HAP-1 (cell line): ENCODE results near the gene ALS2CL.
A peak's percentile ranks its signal among the peaks of the same experiment; 100 is the strongest.

Source experiments
- DNase-seq, 2 experiments: peaks; one replicate each; pipeline ENCODE4 v3.0.0-alpha.2; 2016 to 2020; ENCODE audit warnings: low spot score in 2 of 2
- H3K27me3 ChIP-seq: fragments of 250-450 bp; sonication (Bioruptor Pico); 2 replicates; pipeline ENCODE4 v1.5.1; 2020; ENCODE audit warnings: low read depth, mild to moderate bottlenecking, moderate library complexity
- H3K36me3 ChIP-seq: fragments of 250-450 bp; sonication (Bioruptor Pico); replicated peaks from 2 replicates; pipeline ENCODE4 v1.5.1; 2020; ENCODE audit warnings: mild to moderate bottlenecking
- H3K4me1 ChIP-seq: fragments of 250-450 bp; sonication (Bioruptor Pico); 2 replicates; pipeline ENCODE4 v1.5.1; 2020; ENCODE audit warnings: mild to moderate bottlenecking
- H3K4me3 ChIP-seq: fragments of 250-450 bp; sonication (Bioruptor Pico); 2 replicates; pipeline ENCODE4 v1.5.1; 2020; ENCODE audit warnings: mild to moderate bottlenecking, moderate library complexity
- H3K9me3 ChIP-seq: fragments of 250-450 bp; sonication (Bioruptor Pico); 2 replicates; pipeline ENCODE4 v1.5.1; 2020; ENCODE audit warnings: mild to moderate bottlenecking, moderate library complexity
- in situ Hi-C: fragments of 300-500 bp; cut with MboI; formaldehyde crosslinking; loops from 3 replicates; pipeline ENCODE4 v1.14.3; 2020; ENCODE audit warnings: low sequenced_read_pairs, inconsistent platforms, mixed read lengths

Gene ALS2CL

DNA sequence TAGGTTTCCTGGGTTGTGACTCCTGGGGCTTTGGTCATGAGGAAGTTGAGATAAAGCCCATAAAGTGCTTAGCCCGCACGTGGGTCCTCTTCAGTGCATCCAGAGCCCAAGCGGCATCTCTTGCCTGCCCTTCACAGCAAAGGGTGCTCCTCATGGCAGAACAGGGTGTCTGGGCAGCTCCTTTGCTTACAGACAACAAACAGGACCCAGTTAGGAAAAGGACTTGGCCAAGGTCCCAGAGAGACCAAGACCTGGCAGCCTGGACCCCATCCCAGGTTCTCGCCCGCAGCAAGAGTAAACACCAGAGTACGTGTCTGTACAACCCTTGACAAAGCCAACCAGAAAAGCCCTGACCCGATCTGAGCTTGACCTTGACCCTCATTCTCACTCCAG, 27.0 kb downstream of the ALS2CL start:
- Histone ChIP-seq H3K27me3 (no peaks in the 10 kb centered on the region), H3K4me1 (no peaks in the 10 kb centered on the region), H3K36me3 (no peaks in the 10 kb centered on the region), H3K9me3 (no peaks in the 10 kb centered on the region), H3K4me3 (no peak overlapping the region)
- DNase-seq: peak in 1 of 2 experiments; percentile 5
- in situ Hi-C loops: no loop called here

DNA sequence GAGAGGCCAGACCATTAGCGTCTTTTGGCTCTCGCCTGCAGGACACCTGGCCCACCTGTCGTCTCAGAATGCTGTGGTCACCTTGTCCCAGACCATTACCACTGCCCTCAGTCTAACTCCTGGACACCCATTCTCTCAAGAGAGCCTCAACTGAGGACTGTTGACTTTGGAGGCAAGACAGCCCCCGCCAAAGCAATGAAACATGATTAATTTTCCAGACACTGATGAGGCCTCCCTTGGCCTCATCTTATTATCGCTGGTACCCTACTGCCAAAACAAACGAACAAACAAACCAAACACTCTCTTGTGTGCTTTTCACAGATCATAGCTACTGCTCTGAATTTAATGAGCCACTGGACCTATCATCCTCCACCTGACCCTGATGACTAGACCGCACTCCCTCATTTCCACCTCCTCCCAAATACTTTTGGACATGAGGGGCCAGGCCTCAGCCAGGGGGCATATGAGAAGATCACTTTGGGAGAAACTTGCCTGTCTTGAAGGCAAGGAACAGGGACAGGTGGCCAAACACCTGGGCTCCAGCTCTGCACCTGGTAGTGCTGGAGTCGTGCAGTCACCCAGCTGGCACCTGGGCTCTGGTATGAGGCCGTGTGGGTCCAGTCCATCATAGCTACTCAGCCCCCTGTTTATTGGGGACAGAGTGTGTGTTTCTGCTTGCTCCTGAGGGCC, 27.6 kb downstream of the ALS2CL start:
- Histone ChIP-seq H3K4me1 (no peaks in the 10 kb centered on the region), H3K27me3 (no peaks in the 10 kb centered on the region), H3K36me3 (no peaks in the 10 kb centered on the region), H3K9me3 (no peaks in the 10 kb centered on the region), H3K4me3 (no peak overlapping the region)
- in situ Hi-C loops: no loop called here
- DNase-seq: no peak

DNA sequence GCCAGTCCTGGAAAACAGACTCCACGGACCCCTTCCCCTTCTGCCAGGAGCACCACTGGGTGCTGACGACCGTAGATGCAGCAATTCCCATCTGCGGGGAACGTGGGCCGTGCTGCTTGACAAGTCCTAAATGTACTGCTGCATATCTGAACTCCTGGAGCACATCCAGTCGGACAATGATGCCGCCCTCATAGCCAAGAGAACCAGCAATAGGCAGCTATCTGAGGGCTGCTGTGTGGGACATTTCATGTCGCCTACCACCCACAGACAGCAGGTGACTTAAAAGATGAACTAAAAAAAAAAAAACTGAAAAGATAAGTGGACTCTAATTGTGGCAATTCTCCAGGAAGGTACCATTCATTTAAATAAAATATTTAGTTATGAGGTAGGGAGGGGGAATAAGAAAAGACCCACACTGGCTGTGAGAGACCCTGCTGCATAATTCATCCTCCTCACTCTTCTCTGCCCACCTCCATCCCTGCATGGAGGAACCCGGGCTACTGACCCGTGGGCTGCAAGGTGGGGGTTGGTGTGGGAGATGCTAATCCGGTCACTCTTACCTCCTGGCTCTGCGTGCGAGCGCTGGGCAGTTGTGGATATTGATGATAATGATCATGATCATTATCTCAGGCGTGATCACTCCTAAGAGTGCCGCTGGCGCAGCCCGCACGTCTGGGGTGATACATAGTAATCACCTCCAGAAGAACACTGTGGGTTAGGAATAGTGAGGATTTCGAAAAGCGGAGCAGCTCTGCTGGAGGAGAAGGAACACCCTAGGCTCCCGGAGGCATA, 28.3 kb downstream of the ALS2CL start:
- Histone ChIP-seq H3K27me3 (no peaks in the 10 kb centered on the region), H3K4me3 (no peak overlapping the region), H3K4me1 (no peaks in the 10 kb centered on the region), H3K9me3 (no peaks in the 10 kb centered on the region), H3K36me3 (no peaks in the 10 kb centered on the region)
- in situ Hi-C loops: no loop called here
- no peak for DNase-seq

- H3K27me3 ChIP-seq: no peaks in the 10 kb centered on the region
Observed at GRCh38 chr3:46664188-46664970, 29.1 kb downstream of the ALS2CL start.

GRCh38 chr3:46663591-46664135, 29.8 kb downstream of the ALS2CL start:
- Histone ChIP-seq H3K4me3 (no peak overlapping the region), H3K27me3 (no peaks in the 10 kb centered on the region), H3K9me3 (no peaks in the 10 kb centered on the region), H3K4me1 (peaks cover 9% of the 10 kb centered on the region), H3K36me3 (no peaks in the 10 kb centered on the region)
- in situ Hi-C loops: no loop called here
- peak in 1 of 2 experiments; percentile 26 for DNase-seq

More at GRCh38 chr3:46664188-46664970, 29.1 kb downstream of the ALS2CL start:
- no peak for DNase-seq
- Histone ChIP-seq H3K4me3 (no peak overlapping the region), H3K36me3 (no peaks in the 10 kb centered on the region), H3K4me1 (peaks cover 2% of the 10 kb centered on the region), H3K9me3 (no peaks in the 10 kb centered on the region)
- in situ Hi-C loops: no loop called here

- in situ Hi-C loops: no loop called here
Observed at GRCh38 chr3:46662771-46663551, 30.5 kb downstream of the ALS2CL start.

DNA sequence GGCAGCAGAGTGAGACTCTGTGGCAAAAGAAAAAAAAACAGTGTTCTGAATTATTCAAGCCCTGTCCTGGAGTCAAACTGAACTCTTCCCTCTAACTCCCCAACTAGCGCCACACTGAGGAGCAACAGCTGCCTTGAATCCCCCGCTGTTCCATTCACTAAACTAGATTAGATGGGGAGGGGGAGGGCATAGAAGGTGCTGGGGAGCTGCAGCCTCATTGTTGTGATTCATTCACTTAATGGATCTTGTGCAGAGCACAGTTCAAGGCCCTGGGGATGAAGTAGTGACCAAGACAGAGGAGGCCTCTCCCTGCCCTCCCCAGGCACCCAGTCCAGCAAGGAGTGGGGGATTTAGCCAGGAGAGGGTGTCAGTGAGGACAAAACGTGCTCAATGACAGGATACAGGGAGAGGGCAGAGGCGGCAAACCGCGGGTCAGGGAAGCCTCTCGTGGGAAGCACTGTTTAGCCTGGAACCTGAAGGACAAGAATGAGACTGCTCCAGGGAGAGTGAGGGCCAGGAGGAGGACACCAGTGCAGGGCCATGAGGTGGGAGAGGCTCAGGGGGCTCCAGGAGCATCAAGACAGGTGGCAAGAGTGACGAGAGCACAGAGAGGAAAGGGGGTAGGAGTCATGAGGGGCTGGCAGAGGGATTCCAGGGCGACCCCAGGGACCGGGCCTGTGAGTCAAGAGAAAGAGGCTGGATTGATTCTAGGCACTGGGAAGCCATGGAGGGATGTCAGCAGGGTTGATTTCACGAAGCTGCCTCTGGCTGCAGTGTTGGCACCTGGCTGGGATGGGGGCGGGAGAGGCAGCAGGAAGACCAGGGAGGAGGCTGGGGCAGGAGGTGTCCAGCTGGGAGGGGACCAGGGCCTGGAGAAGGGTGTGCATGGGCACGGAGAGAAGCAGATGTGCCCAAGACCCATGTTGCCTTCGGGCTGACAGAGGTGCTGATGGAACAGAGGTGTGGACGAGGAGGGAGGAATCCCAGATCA, 31.4 kb downstream of the ALS2CL start:
- no peaks in the 10 kb centered on the region for H3K36me3 ChIP-seq
- H3K4me3 ChIP-seq: no peak overlapping the region
- peak in 1 of 2 experiments; percentile 7 for DNase-seq
- H3K4me1 ChIP-seq: peaks cover 9% of the 10 kb centered on the region
- no peaks in the 10 kb centered on the region for H3K27me3 ChIP-seq
- H3K9me3 ChIP-seq: no peaks in the 10 kb centered on the region
- in situ Hi-C loops: no loop called here

More at GRCh38 chr3:46662771-46663551, 30.5 kb downstream of the ALS2CL start:
- DNase-seq: peak in 1 of 2 experiments; percentile 8
- H3K36me3 ChIP-seq: no peaks in the 10 kb centered on the region
- no peaks in the 10 kb centered on the region for H3K27me3 ChIP-seq
- peaks cover 9% of the 10 kb centered on the region for H3K4me1 ChIP-seq
- no peaks in the 10 kb centered on the region for H3K9me3 ChIP-seq
- no peak overlapping the region for H3K4me3 ChIP-seq

DNA sequence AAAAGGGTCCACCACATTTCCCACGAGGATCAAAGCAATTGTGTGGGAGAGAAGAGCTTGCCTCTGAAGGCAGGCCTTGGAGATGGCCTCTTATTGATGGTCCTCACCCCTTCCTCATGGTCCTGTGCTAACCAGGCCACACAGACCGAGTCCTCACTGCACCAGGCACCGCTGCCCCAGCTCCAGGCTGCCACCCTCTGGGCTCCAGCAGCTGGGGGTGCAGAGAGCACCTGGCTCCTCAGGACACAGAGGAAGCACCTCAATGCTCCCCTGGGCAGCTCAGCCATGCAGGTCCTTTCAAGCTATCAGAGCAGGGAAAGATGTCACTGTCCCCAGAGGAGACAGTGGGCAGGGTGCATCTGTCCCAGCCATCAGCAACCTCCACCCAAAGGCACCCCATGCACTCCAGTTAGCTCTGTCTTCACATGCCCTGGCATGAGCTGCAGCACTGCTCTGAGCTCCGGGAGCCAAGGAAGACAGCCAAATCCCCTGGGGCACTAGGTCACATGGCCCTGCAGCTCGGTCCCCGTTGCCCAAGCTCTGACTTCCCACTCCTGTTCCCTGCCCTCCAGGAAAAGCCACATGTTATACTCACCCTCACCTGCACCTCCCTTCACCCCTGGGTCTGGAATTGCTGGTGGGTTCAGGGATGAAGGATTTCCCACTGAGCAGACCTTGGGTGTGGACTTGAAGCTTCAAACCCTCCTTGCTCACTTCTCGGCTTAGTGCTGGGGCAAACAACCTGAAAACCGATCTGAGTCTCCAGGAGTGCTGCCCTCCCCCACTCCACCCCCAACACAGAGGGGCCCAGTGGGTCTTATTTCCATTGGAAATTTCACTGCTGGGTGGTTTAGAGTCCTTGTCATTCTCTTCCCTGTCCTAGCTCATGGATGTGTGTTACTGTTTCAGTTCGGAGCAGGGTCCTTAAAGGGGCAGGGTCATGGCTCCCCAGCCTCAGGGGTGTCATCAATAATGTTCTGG, 32.6 kb downstream of the ALS2CL start:
- DNase-seq: no peak
- Histone ChIP-seq H3K27me3 (no peaks in the 10 kb centered on the region), H3K4me1 (peaks cover 9% of the 10 kb centered on the region), H3K36me3 (no peaks in the 10 kb centered on the region), H3K4me3 (no peak overlapping the region), H3K9me3 (no peaks in the 10 kb centered on the region)
- in situ Hi-C loops: no loop called here

DNA sequence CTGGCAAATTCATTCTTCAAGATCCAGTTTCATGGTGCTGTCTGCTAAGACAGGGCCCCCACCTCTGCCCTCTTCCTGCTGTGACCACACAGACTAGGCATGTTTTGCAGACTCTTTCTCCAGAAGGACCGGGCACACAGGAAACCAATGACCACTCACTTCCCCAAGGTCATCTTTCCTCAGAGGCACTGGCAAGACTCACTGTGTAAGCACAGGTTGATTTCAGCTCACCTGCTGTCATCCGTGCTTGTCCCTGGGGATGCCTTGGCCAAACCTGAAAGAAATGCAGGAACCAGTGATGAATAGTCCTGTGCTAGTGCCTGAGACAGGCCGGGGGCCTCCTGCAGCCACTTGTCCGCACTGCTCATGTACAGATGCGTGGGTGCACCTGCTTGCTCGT, 33.5 kb downstream of the ALS2CL start:
- Histone ChIP-seq H3K27me3 (no peaks in the 10 kb centered on the region), H3K4me1 (peaks cover 9% of the 10 kb centered on the region), H3K4me3 (no peak overlapping the region), H3K36me3 (no peaks in the 10 kb centered on the region), H3K9me3 (no peaks in the 10 kb centered on the region)
- no peak for DNase-seq
- in situ Hi-C loops: no loop called here

DNA sequence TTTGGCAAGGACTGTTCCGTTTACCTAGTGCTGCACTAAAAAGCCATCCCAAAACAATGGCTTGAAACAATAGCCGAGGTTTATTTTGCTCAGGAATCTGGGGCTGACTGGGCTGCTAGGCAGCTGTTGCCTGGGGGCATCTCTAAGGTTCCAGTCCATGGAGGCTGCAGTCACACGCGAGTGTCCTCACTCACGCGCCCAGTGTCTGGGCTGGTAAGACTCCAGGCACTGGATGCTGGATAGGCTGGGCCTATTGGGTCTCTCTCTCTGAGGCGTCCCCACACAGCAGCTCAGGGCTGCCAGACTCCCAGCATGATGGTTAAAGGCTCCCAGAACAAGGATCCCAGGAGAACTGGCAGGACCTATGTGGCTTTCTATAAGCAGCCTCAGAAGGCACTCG, 34.2 kb downstream of the ALS2CL start:
- Histone ChIP-seq H3K4me1 (peaks cover 12% of the 10 kb centered on the region), H3K9me3 (no peaks in the 10 kb centered on the region), H3K36me3 (no peaks in the 10 kb centered on the region), H3K27me3 (no peaks in the 10 kb centered on the region), H3K4me3 (no peak overlapping the region)
- in situ Hi-C loops: no loop called here
- DNase-seq: peak; percentile 42 to 76

DNA sequence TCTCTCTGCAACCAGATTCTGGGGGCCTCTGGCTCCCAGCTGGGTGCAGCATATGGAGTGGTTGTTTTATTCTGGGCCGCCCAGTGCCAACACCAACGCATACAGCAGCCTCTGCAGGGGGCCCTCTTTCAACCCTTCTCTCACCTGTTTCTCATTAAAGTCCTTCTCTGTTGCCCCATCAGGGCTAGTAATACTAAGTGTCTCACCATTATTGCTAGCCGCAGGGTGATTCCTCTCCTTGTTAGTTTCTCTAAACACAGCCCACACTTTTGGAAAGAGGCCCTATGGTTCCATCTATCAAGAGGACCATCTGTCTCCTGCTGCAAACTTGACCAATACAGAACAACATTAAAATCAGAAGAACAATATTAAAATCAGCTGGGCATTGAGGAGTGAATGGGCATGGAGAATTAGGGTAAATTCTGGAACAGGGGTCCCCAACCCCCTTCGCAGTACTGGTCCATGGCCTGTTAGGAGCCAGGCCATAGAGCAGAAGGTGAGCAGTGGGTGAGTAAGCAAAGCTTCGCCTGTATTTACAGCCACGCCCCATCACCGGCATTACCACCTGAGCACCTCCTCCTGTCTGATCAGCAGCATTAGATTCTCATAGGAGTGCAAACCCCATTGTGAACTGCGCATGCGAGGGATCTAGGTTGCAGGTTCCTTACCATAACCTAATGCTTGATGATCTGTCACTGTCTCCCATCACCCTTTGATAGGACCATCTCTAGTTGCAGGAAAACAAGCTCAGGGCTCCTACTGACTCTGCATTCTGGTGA, 36.5 kb downstream of the ALS2CL start:
- in situ Hi-C loops: no loop called here
- no peaks in the 10 kb centered on the region for H3K9me3 ChIP-seq
- no peak overlapping the region for H3K4me3 ChIP-seq
- no peaks in the 10 kb centered on the region for H3K27me3 ChIP-seq
- no peaks in the 10 kb centered on the region for H3K36me3 ChIP-seq
- no peak for DNase-seq
- H3K4me1 ChIP-seq: peaks cover 14% of the 10 kb centered on the region
